HCT116 (cell line): ENCODE measurements around the gene PLXNC1. TPM values are rescaled to one million over a fixed set of nuclear protein-coding genes. Genes with fewer than 3 reads are reported as not detected.

ENCODE experiments used
- ATAC-seq: fragments of 200-7000 bp; cut with Tn5 transposase; 2 replicates; pipeline ENCODE4 v1.9.1; 2020; ENCODE audit warnings: mild to moderate bottlenecking, moderate library complexity
- BruUV-seq: library from RNA; stranded (reverse); fragments of 400-500 nt; replicated peaks from 2 replicates; lab custom pipeline; 2021; lab: Mats Ljungman, UMichigan
- CTCF ChIA-PET: fragments of 300-600 bp; sonication (Branson Sonifier 250); formaldehyde crosslinking; loops from one replicate; lab custom pipeline; 2021; ENCODE audit warnings: antibody characterized with exemption; lab: Charles Lee
- POLR2A ChIA-PET: fragments of 300-600, 350-600 bp; sonication (Branson Sonifier 250); formaldehyde crosslinking; loops from one replicate; lab custom pipeline; 2021; ENCODE audit warnings: antibody characterized with exemption; lab: Charles Lee
- RAD21 ChIA-PET, 2 experiments: fragments of 300-600 bp; sonication (Branson Sonifier 250); formaldehyde crosslinking; loops; one replicate each; lab custom pipeline; 2023; ENCODE audit warnings: low total read pairs in 2 of 2; ENCODE audit not compliant: uncharacterized antibody in 2 of 2, unreplicated experiment in 2 of 2, low non-redundant PET in 1 of 2; lab: Charles Lee
- DNase-seq: peaks from one replicate; pipeline ENCODE4 v3.0.0-alpha.2; 2010; ENCODE audit warnings: low read depth, low spot score
- H2AFZ ChIP-seq: fragments of 200-600 bp; shearing (Covaris generic), sonication (generic); 2 replicates; pipeline ENCODE4 v1.6.1; 2017; ENCODE audit warnings: low read depth, mixed run types, mixed read lengths, antibody characterized with exemption, low read length; ENCODE audit not compliant: poor library complexity, severe bottlenecking
- H3K27ac ChIP-seq: 2 replicates; pipeline ENCODE4 v1.5.1; 2012; ENCODE audit warnings: low read depth, low read length
- H3K27me3 ChIP-seq: fragments of 200-600 bp; sonication (generic); 2 replicates; pipeline ENCODE4 v1.6.1; 2016; ENCODE audit warnings: mixed run types, low read length, mixed read lengths; ENCODE audit not compliant: insufficient read depth
- H3K36me3 ChIP-seq, 2 experiments: fragments of 200-500 bp in 1 of 2; fragments of 200-600 bp in 1 of 2; sonication (Bioruptor generic) in 1 of 2; sonication (generic) in 1 of 2; 2 replicates each; pipeline versions ENCODE4 v1.5.1 to v1.6.1; 2014 to 2016; ENCODE audit warnings: low read length in 2 of 2, inconsistent platforms in 1 of 2, mixed read lengths in 1 of 2, mixed run types in 1 of 2; ENCODE audit not compliant: insufficient read depth in 2 of 2, control insufficient read depth in 1 of 2
- H3K4me1 ChIP-seq, 2 experiments: fragments of 200-600 bp in 1 of 2; sonication (generic) in 1 of 2; 2 replicates each; pipeline versions ENCODE4 v1.5.1 to v1.6.1; 2012 to 2017; ENCODE audit warnings: low read length in 2 of 2, inconsistent platforms in 1 of 2, mild to moderate bottlenecking in 1 of 2, mixed read lengths in 1 of 2, mixed run types in 1 of 2, moderate library complexity in 1 of 2; ENCODE audit not compliant: insufficient read depth in 2 of 2, control insufficient read depth in 1 of 2
- H3K4me2 ChIP-seq: fragments of 200-600 bp; sonication (generic); 2 replicates; pipeline ENCODE4 v1.6.1; 2017; ENCODE audit warnings: mixed run types, low read length, mixed read lengths
- H3K4me3 ChIP-seq, 2 experiments: fragments of 200-600 bp in 1 of 2; sonication (generic) in 1 of 2; replicated peaks in 1 of 2; 2 replicates each; pipeline ENCODE4 v1.5.1; 2011 to 2016; ENCODE audit warnings: low read length in 2 of 2, control low read depth in 1 of 2, low read depth in 1 of 2, mild to moderate bottlenecking in 1 of 2, mixed read lengths in 1 of 2, mixed run types in 1 of 2
- H3K79me2 ChIP-seq: fragments of 200-600 bp; sonication (generic); 2 replicates; pipeline ENCODE4 v1.6.1; 2017; ENCODE audit warnings: mild to moderate bottlenecking, mixed run types, low read length, moderate library complexity, mixed read lengths; ENCODE audit not compliant: insufficient read depth
- H3K9ac ChIP-seq: fragments of 200-600 bp; sonication (generic); 2 replicates; pipeline ENCODE4 v1.6.1; 2016; ENCODE audit warnings: low read length, mixed read lengths
- H3K9me2 ChIP-seq: fragments of 200-600 bp; sonication (generic), shearing (Covaris generic); 2 replicates; pipeline ENCODE4 v1.6.1; 2017; ENCODE audit warnings: mixed run types, mild to moderate bottlenecking, moderate library complexity; ENCODE audit not compliant: insufficient read depth
- H3K9me3 ChIP-seq, 2 experiments: fragments of 200-500 bp in 1 of 2; fragments of 200-600 bp in 1 of 2; sonication (Bioruptor generic) in 1 of 2; sonication (generic) in 1 of 2; 2 replicates each; pipeline ENCODE4 v1.6.1; 2014 to 2017; ENCODE audit warnings: low read length in 2 of 2, mixed read lengths in 2 of 2, inconsistent platforms in 1 of 2, low read depth in 1 of 2, mild to moderate bottlenecking in 1 of 2, mixed run types in 1 of 2, moderate library complexity in 1 of 2; ENCODE audit not compliant: control insufficient read depth in 1 of 2, insufficient read depth in 1 of 2
- H4K20me1 ChIP-seq: fragments of 200-600 bp; sonication (generic), shearing (Covaris generic); 2 replicates; pipeline ENCODE4 v1.6.1; 2017; ENCODE audit warnings: mixed run types, mild to moderate bottlenecking, moderate library complexity; ENCODE audit not compliant: insufficient read depth
- CBX3 ChIP-seq: IDR thresholded peaks from 2 replicates; pipeline ENCODE4 v1.6.1; 2012; ENCODE audit warnings: low read depth
- EGR1 ChIP-seq: IDR thresholded peaks from 2 replicates; pipeline ENCODE4 v1.6.1; 2012; ENCODE audit warnings: low read depth
- EZH2 ChIP-seq: fragments of 200-600 bp; sonication (generic); IDR thresholded peaks from 2 replicates; pipeline ENCODE4 v1.6.1; 2017; ENCODE audit warnings: antibody characterized with exemption, mixed run types
- FOSL1 ChIP-seq: IDR thresholded peaks from 2 replicates; pipeline ENCODE4 v1.6.1; 2012; ENCODE audit warnings: low read depth
- REST ChIP-seq: IDR thresholded peaks from 2 replicates; pipeline ENCODE4 v1.6.1; 2012; ENCODE audit warnings: low read depth
- SIN3A ChIP-seq: IDR thresholded peaks from 2 replicates; pipeline ENCODE4 v1.6.1; 2012; ENCODE audit warnings: low read depth
- SP1 ChIP-seq: IDR thresholded peaks from 2 replicates; pipeline ENCODE4 v1.6.1; 2012; ENCODE audit warnings: low read depth
- ZBTB33 ChIP-seq: IDR thresholded peaks from 2 replicates; pipeline ENCODE4 v1.6.1; 2011; ENCODE audit warnings: mild to moderate bottlenecking, low read length, moderate library complexity; ENCODE audit not compliant: insufficient replicate concordance; ENCODE audit errors: extremely low read depth
- ZNF274 ChIP-seq: fragments of 200-500 bp; sonication (Bioruptor generic); IDR thresholded peaks from 2 replicates; pipeline ENCODE4 v1.6.1; 2014; ENCODE audit warnings: mild to moderate bottlenecking, low read depth, low read length, inconsistent platforms
- intact Hi-C: fragments of 100-400 bp; cut with micrococcal nuclease; formaldehyde crosslinking; loops from 2 replicates; pipeline ENCODE4 v1.10.0; 2022
- total RNA-seq: library from RNA; stranded (reverse); gene quantifications from one replicate; pipeline ENCODE4 v1.2.1, GENCODE V29; 2021; ENCODE audit not compliant: unreplicated experiment

Gene PLXNC1
- total RNA-seq, 1 experiment from 2014 or later: 0.25 TPM

- Histone ChIP-seq H4K20me1 (no peaks in the 10 kb centered on the region), H3K36me3 (no peaks in the 10 kb centered on the region), H3K4me2 (no peak overlapping the region), H3K79me2 (no peaks in the 10 kb centered on the region), H2AFZ (no peak overlapping the region), H3K9me2 (no peaks in the 10 kb centered on the region), H3K27me3 (no peaks in the 10 kb centered on the region), H3K9ac (no peak overlapping the region), H3K9me3 (no peaks in the 10 kb centered on the region), H3K4me1 (no peaks in the 10 kb centered on the region), H3K4me3 (no peak overlapping the region), H3K27ac (no peak overlapping the region)
- ATAC-seq (no peak), DNase-seq (no peak)
- RAD21 ChIA-PET: no interaction called here
- no TSS peak for BruUV-seq
- POLR2A ChIA-PET: no interaction called here
- intact Hi-C loops: no loop called here
- TF ChIP-seq SP1: no peak
- no peak for TF ChIP-seq FOSL1
- no peak for TF ChIP-seq EZH2
- no peak for TF ChIP-seq SIN3A
- TF ChIP-seq REST: no peak
- no peak for TF ChIP-seq EGR1
- TF ChIP-seq ZNF274: no peak
- TF ChIP-seq ZBTB33: no peak
- TF ChIP-seq CBX3: no peak
- CTCF ChIA-PET: no interaction called here
These were observed 121.1 kb downstream of the PLXNC1 start for GRCh38 chr12:94269316-94269999.
